GM21515 (cell line): ENCODE measurements around the gene OR1Q1.
"Not testable (repeated sequence)": the region's sequence is repeated elsewhere in the genome, so short reads cannot be mapped to it uniquely, and the experiment has no call there.

ENCODE experiments used
- ATAC-seq: cut with Tn5 transposase; IDR thresholded peaks from one replicate; pipeline ENCODE4 v1.9.1; 2021; ENCODE audit not compliant: unreplicated experiment

OR1Q1 gene, protein sequence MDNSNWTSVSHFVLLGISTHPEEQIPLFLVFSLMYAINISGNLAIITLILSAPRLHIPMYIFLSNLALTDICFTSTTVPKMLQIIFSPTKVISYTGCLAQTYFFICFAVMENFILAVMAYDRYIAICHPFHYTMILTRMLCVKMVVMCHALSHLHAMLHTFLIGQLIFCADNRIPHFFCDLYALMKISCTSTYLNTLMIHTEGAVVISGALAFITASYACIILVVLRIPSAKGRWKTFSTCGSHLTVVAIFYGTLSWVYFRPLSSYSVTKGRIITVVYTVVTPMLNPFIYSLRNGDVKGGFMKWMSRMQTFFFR

DNA sequence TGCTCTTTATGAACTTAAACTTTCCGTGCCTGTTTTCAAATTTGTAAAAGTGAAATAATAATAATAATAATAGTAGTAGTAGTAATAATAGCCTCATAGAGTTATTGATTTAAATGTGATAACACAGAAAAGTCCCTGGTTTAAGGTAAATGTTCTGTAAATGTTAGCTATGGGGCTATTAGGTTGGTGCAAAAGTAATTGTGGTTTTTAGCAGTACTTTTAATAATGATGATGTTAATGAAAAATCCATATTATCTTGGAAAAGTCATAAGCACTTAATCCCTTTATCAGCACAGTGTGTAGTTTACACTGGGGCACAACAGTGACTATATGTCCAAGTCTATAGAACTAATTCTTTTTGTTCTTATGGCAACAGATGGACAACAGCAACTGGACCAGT lies at the start of gene OR1Q1:
Gene OR1Q1 (plus strand): TSS at position 377 of the 400 bp plus-strand sequence. CDS start 0 bp downstream, at position 377.
- no peak for ATAC-seq

- ATAC-seq, result no peak
Observed at GRCh38 chr9:122567901-122568300, 46.6 kb upstream of the OR1Q1 start.

GRCh38 chr9:122572456-122572855 lies 42.1 kb upstream of the OR1Q1 start:
- ATAC-seq, result no peak

- no peak for ATAC-seq
Observed at GRCh38 chr9:122579874-122580273, 34.7 kb upstream of the OR1Q1 start.

GRCh38 chr9:122580360-122580759 lies 34.2 kb upstream of the OR1Q1 start:
- no peak for ATAC-seq

GRCh38 chr9:122583284-122583683 lies 31.3 kb upstream of the OR1Q1 start, which contains the start of gene OR1L8:
Gene OR1L8, minus strand, starts transcription at chr9:122583384. Its CDS starts 14,907 bp downstream, at chr9:122568477.
- ATAC-seq, result not testable (repeated sequence)

- ATAC-seq, result no peak
Observed at GRCh38 chr9:122605691-122606090, 8.8 kb upstream of the OR1Q1 start.

DNA sequence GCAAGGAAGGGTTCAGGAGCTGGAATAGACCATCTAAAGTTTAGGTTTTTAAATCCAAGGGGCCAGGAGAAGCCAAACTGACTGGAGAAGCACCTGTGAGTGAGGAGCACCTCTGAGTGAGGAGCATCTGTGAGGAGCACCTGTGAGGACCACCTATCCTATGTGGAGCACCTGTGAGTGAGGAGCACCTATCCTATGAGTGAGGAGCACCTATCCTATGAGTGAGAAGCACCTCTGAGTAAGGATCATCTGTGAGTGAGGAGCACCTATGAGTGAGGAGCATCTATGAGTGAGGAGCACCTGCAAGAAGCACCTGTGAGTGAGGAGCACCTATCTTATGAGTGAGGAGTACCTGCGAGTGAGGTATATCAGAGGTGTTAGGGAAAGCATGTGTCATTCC lies 8.0 kb upstream of the OR1Q1 start:
- ATAC-seq, result no peak

- ATAC-seq, result no peak
Observed at GRCh38 chr9:122609804-122610203, 4.7 kb upstream of the OR1Q1 start.

GRCh38 chr9:122619996-122620395 lies 5.5 kb downstream of the OR1Q1 start:
- no peak for ATAC-seq

DNA sequence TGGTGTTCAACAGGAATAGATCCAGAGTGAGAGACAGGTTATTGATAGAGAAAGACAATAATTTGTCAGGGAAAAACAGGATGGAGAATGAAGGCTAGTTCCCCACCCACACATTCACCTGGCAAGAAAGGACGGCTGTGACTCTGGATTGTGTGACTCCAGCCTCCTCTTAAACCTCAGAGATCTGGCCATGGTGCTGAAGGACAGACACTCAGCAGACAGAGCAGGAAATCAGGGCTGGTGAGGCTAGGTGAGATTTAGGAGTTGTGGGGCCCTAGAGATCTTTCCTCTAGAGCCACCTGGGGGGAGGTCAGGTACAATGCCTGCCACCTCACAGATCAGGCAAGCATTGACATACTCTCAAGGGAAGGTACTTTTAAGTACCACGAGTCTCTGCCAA lies 27.7 kb downstream of the OR1Q1 start:
- ATAC-seq, result no peak

DNA sequence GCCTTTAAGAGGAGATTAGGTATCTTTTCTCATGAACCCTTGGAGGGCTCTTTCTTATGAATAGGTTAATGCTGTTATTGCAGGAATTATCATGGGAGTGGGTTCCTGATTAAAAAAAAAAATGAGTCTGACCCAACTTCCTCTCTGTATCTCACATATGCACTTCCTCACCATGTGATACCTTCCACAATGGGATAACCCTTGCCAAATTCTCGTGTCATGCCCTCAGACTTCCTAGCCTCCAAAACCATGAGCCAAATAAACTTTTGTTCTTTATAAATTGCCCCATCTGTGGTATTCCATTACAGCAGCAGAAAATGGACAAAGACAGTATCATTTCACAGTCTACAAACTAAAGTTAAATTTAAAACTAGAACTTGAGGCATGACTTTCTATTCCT lies 41.8 kb downstream of the OR1Q1 start:
- no peak for ATAC-seq

GRCh38 chr9:122657527-122657926 lies 43.0 kb downstream of the OR1Q1 start, which contains the start of gene OR1B1:
Gene OR1B1, minus strand, starts transcription at chr9:122657627.
- no peak for ATAC-seq

DNA sequence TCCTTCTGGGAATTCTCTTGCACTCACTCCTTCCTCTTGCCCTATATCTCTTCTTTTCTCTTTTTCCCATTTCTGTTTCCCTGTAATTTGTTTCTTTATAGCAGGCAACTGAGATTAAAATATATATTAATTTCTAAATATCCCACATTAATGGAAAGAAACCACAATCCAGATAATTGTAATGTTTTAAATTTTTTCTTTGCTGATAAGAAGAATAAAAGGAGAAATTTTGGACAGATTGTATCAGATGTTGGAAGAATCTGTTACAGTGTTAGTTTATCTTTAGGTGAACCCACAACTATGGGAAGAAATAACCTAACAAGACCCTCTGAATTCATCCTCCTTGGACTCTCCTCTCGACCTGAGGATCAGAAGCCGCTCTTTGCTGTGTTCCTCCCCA lies 46.9 kb downstream of the OR1Q1 start, which contains the start of gene OR1L1:
Gene OR1L1 (plus strand): TSS at position 301 of the 400 bp plus-strand sequence. CDS start 0 bp downstream, at position 301.
- no peak for ATAC-seq
